ENCODE data around the gene TULP3.

TULP3 gene

DNA sequence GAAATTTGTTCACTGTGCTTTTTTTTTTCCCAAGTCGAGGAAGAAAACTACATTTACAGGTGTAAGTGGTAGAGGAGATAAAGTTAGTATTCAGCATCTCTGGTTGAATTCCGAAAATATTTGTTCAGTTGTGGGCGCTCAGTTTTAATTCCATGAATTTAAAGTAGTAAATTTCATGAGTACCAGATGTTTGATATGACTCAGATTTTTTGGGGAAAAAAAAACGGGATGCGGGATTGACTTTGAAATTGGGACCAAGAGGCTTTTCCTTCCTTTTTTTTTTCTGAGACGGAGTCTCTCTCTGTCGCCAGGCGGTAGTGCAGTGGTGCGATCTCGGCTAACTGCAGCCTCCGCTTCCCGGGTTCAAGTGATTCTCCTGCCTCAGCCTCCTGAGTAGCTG is 1.6 kb downstream of the TULP3 start:
- Histone ChIP-seq H3K27ac (no peak overlapping the region), H3K4me3 (peak overlapping the region; percentile 90)
- DNase-seq (ENCODE audit: low spot score): no peak
- TF ChIP-seq, protein P1, sequence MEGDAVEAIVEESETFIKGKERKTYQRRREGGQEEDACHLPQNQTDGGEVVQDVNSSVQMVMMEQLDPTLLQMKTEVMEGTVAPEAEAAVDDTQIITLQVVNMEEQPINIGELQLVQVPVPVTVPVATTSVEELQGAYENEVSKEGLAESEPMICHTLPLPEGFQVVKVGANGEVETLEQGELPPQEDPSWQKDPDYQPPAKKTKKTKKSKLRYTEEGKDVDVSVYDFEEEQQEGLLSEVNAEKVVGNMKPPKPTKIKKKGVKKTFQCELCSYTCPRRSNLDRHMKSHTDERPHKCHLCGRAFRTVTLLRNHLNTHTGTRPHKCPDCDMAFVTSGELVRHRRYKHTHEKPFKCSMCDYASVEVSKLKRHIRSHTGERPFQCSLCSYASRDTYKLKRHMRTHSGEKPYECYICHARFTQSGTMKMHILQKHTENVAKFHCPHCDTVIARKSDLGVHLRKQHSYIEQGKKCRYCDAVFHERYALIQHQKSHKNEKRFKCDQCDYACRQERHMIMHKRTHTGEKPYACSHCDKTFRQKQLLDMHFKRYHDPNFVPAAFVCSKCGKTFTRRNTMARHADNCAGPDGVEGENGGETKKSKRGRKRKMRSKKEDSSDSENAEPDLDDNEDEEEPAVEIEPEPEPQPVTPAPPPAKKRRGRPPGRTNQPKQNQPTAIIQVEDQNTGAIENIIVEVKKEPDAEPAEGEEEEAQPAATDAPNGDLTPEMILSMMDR (IDR thresholded peaks at IDR 0.05): no peak

DNA sequence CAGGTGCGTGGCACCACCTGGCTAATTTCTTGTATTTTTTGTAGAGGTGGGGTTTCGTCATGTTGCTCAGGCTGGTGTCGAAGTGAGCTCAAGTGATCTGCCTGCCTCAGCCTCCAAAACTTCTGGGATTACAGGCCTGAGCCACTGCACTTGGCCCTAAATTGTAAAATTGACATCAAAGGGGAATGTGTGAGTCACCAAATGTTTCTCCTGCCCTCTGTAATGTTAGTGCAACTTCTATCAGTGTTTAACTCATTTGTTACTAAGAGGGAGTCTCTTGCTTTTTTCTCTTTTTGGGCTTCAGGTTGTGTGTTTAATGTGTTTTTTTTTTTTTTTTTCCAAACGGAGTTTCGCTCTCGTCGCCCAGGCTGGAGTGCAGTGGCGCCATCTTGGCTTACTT is 2.3 kb downstream of the TULP3 start:
- peak overlapping the region; percentile 27 for H3K4me3 ChIP-seq
- TF ChIP-seq, protein P1 (IDR thresholded peaks at IDR 0.05): no peak
- no peak for DNase-seq (ENCODE audit: low spot score)
- peak overlapping the region in 1 of 2 donors; percentile 64 for H3K27ac ChIP-seq

DNA sequence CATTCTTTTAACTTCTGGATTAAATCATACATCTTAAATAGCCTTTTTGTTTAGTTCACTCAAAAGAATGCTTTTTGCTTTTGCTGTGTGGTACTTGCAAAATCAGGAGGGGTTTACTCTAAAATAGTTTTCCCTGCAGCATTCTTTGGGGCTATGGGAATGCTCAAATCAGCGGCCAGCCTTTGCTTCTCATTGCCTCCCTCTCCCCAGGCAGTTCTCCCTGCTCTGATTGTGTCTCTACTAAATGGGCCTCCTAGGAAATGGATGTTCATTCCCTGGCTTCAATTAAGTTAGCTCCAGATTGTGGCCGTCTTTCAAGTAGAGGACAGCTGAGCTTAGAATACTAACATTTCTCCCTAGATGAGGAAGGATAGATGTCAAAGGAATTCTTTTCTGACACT is 4.4 kb downstream of the TULP3 start:
- TF ChIP-seq, protein P1 (IDR thresholded peaks at IDR 0.05): no peak
- Histone ChIP-seq H3K27ac (peak overlapping the region in 1 of 2 donors; percentile 13), H3K4me3 (no peak overlapping the region)
- no peak for DNase-seq (ENCODE audit: low spot score)

DNA sequence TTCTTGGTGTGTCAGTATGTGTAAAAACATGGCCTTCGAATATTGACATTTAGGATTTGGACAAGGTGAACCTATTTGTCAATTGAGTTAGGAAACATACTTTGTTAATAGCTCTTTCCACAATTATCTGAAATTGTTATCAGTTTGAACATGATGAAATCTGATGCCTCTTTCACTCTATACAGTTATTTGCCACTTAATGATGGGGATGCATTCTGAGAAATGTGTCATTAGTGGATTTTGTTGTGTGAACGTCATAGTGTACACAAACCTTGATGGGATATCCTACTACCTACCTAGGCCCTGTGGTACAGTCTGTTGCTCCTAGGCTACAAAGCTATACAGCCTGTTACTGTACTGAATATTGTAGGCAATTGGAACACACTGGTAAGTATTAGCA is 4.8 kb downstream of the TULP3 start:
- no peak overlapping the region for H3K27ac ChIP-seq
- H3K4me3 ChIP-seq: no peak overlapping the region
- no peak for DNase-seq (ENCODE audit: low spot score)
- TF ChIP-seq, protein P1 (IDR thresholded peaks at IDR 0.05): no peak

DNA sequence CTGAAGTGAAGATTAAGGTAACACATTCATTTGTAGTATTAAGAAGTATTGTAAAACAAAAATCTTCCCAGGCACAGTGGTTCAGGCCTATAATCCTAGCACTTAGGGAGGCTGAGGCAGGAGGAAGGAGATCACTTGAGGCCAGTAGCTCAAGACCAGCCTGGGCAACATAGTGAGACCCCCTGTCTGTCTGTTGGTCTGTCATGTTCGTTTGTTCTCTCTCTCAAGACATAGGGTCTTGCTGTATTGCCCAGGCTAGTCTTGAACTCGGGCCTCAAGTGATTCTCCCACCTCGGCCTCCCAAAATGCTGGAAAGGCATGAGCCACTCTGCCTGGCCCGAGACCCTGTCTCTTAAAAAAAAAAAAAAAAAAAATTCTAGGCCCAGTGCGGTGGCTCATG is 6.7 kb downstream of the TULP3 start:
- no peak for DNase-seq (ENCODE audit: low spot score)

DNA sequence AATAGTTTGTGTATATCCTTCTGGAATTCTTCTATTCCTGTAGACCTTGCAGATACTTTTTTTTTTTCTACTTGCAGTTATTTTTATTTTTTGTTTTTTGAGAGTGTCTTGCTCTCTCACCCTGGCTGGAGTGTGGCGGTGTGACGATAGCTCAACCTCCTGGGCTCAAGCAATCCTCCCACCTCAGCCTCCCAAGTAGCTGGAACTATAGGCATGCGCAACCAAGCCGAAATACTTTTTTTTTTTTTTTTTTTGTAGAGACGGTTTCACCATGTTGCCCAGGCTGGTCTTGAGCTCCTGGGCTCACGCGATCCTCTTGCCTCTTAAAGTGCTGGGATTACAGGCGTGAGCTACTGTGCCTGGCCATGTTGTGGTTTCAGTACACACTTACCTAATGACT is 10.0 kb downstream of the TULP3 start:
- DNase-seq (ENCODE audit: low spot score): no peak
- H3K27ac ChIP-seq: no peak overlapping the region
- no peak overlapping the region for H3K4me3 ChIP-seq
- TF ChIP-seq, protein P1 (IDR thresholded peaks at IDR 0.05): no peak

More for the DNA sequence above, 6.7 kb downstream of the TULP3 start:
- no peak overlapping the region for H3K27ac ChIP-seq
- H3K4me3 ChIP-seq: no peak overlapping the region
- TF ChIP-seq, protein P1 (IDR thresholded peaks at IDR 0.05): no peak

DNA sequence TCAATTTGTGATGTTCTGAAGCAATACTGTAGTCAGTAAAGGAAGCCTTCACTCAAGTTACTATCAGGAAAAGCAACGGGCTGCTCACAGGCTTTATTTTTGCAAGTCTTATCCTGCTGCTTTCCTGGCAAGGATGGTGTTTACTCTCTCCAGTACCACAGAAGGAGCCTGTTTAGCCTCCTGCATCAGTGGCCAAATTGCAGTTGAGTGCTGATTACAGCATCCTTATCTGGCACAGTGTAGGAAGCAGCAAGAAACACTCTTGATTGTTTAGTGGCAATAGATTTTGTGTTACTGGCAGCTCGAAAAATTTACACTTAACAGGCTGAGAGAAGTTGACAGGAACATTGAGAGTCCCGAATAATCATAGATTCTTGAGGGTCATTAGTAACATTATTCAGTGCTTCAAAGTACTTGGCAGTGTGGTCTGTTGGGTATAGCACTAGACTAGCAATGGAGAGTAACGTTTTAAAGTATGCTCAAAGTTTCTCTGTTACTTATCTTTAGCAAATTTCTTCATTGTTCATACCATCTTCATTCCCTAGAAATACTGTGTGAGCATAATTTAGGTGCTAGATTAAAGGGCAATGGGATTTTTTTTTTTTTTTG is 11.7 kb downstream of the TULP3 start:
- Histone ChIP-seq H3K27ac (no peak overlapping the region), H3K4me3 (no peak overlapping the region)
- TF ChIP-seq, protein P1 (IDR thresholded peaks at IDR 0.05): no peak
- no peak for DNase-seq (ENCODE audit: low spot score)

All from coronary artery (tissue), 2 donors.